AG10803 (cell line): ENCODE data around the gene ZNF83.

Experiments used
- DNase-seq: peaks from one replicate; pipeline ENCODE4 v3.0.0; 2010; ENCODE audit warnings: low read depth
- H3K4me3 ChIP-seq: 2 replicates; pipeline ENCODE4 v1.5.1; 2011; ENCODE audit warnings: mild to moderate bottlenecking, low read length, control low read depth
- CTCF ChIP-seq: conservative IDR thresholded peaks from 2 replicates; pipeline ENCODE4 v1.5.1; 2011; ENCODE audit warnings: mild to moderate bottlenecking, low read length, control low read depth, inconsistent platforms

The ZNF83 gene

GRCh38 chr19:52660981-52661380 lies 22.8 kb upstream of the ZNF83 start:
- peak; percentile 10 for DNase-seq
- H3K4me3 ChIP-seq, result no peak overlapping the region
- TF ChIP-seq CTCF, result no peak

GRCh38 chr19:52659013-52659412 lies 20.9 kb upstream of the ZNF83 start:
- H3K4me3 ChIP-seq, result no peak overlapping the region
- DNase-seq, result no peak
- no peak for TF ChIP-seq CTCF

GRCh38 chr19:52658595-52658994 lies 20.4 kb upstream of the ZNF83 start:
- no peak overlapping the region for H3K4me3 ChIP-seq
- no peak for TF ChIP-seq CTCF
- DNase-seq, result no peak

- TF ChIP-seq CTCF, result no peak
Measured at GRCh38 chr19:52653161-52653560, 15.0 kb upstream of the ZNF83 start.

GRCh38 chr19:52651956-52652355 lies 13.8 kb upstream of the ZNF83 start:
- DNase-seq, result no peak
- no peak for TF ChIP-seq CTCF
- no peak overlapping the region for H3K4me3 ChIP-seq

More at GRCh38 chr19:52653161-52653560, 15.0 kb upstream of the ZNF83 start:
- no peak for DNase-seq
- H3K4me3 ChIP-seq, result no peak overlapping the region

- no peak for TF ChIP-seq CTCF
- peak; percentile 48 for DNase-seq
- no peak overlapping the region for H3K4me3 ChIP-seq
Measured at GRCh38 chr19:52648336-52649016, 10.3 kb upstream of the ZNF83 start.

GRCh38 chr19:52646571-52647217 lies 8.5 kb upstream of the ZNF83 start:
- H3K4me3 ChIP-seq, result no peak overlapping the region
- no peak for DNase-seq
- no peak for TF ChIP-seq CTCF
